GM21723 (cell line): ENCODE results near the gene UTP4.
A peak's percentile ranks its signal among the peaks of the same experiment; 100 is the strongest.

Source experiments
- ATAC-seq: cut with Tn5 transposase; IDR thresholded peaks from one replicate; pipeline ENCODE4 v1.9.1; 2021; ENCODE audit warnings: mild to moderate bottlenecking, moderate library complexity; ENCODE audit not compliant: unreplicated experiment

Gene UTP4

DNA sequence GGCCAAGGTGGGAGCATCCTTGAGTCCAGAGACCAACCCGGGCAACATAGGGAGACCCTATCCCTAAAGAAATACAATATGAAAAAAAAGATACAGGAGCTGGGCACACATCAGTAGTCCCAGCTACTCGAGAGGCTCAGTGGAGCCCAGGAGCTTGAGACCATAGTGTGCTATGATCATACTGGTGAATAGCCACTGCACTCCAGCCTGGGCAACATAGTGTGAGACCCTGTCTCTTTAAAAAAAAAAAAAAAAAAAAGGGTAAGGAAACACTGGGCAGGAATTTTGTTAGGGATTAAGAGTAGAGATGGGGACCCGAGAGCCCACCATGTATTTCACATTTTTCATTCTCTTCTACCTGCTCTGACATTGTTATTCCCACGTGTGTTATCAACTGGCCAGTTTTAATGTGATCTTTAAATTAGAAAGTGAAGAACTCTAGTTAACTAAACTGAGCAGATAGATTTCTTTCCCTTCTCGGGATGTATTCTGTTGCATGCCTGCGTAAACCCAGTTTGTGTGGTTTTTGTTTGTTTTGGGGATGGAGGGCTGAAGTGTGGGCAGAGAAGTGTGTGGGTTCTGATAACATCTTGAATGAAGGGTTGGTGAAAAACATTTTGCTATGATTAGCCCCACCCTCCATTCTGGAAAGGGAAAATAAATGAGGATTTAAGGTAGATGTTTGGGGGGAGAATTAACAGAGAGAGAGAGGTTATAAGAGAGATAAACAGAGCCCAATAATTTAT is 37.3 kb downstream of the UTP4 start:
- ATAC-seq: no peak

- no peak for ATAC-seq
Measured at GRCh38 chr16:69171325-69172084, 39.1 kb downstream of the UTP4 start.

DNA sequence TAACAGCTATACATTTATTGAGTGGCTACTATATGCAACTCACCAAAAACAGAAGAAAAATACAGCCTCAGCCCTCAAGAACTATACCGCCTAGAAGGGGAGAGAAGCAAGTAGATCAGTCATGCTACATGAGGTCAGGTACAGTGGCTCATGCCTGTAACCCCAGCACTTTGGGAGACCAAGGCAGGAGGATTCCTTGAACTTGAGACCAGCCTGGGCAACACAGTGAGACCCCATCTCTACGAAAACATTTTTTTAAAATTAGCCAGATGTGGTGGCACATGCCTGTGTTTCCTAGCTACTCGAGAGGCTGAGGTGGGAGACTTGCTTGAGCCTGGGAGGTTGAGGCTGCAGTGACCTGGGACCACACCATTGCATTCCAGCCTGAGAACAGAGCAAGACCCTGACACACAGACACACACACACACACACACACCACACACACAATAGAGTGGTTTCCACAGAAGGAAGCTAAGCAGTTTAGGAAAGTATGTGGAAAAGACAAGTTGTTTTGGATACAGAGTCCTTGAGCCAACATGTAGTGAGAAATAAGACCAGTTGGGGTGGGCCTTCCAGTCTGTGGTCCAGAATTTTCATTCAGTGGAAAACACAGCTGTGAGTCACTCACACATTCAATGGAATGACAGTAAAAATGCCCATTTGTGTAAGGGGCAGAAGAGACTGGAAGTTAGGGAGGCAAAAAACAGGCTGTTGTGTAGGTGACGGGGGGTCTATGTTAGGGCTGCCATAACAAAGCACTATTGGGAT is 43.8 kb downstream of the UTP4 start:
- ATAC-seq: no peak

- ATAC-seq: no peak
Measured at GRCh38 chr16:69179328-69180010, 47.0 kb downstream of the UTP4 start.

GRCh38 chr16:69180011-69180338 is 47.5 kb downstream of the UTP4 start:
- no peak for ATAC-seq

- ATAC-seq: no peak
Measured at GRCh38 chr16:69182730-69183416, 50.4 kb downstream of the UTP4 start.

- peak; percentile 87 for ATAC-seq
Measured at GRCh38 chr16:69186642-69187445, 54.4 kb downstream of the UTP4 start, which contains the start of gene SNTB2. TSS of gene SNTB2 (plus strand) at chr16:69187164. CDS start at chr16:69187167, 3 bp downstream.

DNA sequence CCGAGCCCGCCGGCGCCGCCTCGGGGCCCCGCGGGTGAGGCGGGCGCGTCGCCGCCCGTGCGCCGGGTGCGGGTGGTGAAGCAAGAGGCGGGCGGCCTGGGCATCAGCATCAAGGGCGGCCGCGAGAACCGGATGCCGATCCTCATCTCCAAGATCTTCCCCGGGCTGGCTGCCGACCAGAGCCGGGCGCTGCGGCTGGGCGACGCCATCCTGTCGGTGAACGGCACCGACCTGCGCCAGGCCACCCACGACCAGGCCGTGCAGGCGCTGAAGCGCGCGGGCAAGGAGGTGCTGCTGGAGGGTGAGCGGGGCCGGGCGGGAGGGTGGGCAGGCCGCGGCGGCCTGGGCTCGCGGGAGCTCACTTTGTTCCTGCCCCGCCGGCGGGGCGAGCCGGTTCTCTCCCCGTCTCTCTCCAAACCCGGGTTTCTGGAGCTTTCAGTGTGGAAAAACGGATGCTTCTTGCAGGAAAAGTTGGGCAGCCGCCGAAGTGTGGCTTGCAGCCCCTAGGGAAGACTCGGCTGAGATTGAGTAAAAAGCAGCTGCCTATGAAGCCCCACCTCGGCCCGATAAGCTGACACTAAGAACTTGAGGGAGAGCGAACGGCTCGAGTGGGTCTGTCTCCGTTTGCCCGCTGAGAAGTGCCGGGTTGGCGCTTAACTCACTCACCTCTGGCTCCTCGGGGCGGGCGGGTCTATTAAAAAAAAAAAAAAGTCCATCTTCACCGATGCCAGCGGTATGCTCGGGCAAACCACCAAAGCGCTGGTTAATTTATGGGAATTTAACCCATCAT is 55.2 kb downstream of the UTP4 start:
- peak; percentile 32 for ATAC-seq

DNA sequence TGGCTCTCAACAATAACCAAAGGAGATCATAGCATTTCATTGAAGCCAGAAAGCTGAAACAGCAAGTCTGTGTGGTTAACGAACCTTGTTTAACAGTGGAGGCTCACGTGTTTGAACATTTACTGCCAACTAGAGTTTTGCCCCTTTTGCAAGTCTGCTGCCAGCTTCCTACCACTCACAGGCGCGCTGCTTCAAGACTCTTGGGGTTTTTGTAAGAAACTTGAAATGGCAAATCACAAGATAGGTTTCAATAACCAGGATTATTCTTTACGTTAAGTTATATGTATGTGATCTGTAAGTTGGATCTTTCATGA is 55.7 kb downstream of the UTP4 start:
- no peak for ATAC-seq

GRCh38 chr16:69188716-69189115 is 56.3 kb downstream of the UTP4 start:
- no peak for ATAC-seq

- ATAC-seq: no peak
Measured at GRCh38 chr16:69190046-69190588, 57.7 kb downstream of the UTP4 start.

GRCh38 chr16:69190598-69190997 is 58.1 kb downstream of the UTP4 start:
- no peak for ATAC-seq

GRCh38 chr16:69191136-69191535 is 58.7 kb downstream of the UTP4 start:
- ATAC-seq: no peak

DNA sequence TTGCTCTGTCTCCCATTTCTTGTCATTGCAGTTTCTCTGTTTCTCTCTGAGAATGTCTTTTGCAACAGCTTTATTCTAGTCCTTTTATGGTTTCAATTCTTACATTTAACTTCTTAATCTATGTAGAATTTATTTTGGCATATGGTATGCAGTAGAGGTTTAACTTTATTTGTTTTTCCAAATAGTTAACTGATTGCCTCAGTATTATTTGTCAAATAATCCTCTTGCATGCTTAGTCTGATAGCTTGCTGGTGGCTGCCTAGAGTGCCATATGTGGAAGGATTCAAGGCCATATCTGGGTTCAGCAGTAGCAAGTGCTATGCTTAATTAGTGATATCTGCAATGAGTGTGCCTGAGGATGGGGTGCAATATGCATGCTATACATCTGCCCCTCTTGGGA is 61.4 kb downstream of the UTP4 start:
- ATAC-seq: no peak

DNA sequence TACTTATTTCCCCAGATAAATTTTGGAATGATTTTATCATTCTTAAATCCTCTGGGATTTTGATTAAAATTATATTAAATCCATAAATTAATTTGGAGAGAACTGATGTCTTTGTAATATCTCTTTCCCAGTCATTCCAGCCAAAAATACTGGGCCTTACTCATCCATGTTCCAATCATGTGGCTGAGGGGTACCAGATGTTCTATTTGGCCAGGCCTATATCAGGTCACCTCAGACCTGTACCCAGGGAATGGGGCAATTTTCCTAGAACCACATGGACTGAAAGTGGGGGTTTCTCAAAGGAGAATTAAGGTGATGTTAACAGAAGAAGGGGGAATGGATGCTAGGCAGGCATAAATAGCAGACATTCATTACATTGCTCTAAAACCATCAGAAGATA is 62.0 kb downstream of the UTP4 start:
- ATAC-seq: no peak

DNA sequence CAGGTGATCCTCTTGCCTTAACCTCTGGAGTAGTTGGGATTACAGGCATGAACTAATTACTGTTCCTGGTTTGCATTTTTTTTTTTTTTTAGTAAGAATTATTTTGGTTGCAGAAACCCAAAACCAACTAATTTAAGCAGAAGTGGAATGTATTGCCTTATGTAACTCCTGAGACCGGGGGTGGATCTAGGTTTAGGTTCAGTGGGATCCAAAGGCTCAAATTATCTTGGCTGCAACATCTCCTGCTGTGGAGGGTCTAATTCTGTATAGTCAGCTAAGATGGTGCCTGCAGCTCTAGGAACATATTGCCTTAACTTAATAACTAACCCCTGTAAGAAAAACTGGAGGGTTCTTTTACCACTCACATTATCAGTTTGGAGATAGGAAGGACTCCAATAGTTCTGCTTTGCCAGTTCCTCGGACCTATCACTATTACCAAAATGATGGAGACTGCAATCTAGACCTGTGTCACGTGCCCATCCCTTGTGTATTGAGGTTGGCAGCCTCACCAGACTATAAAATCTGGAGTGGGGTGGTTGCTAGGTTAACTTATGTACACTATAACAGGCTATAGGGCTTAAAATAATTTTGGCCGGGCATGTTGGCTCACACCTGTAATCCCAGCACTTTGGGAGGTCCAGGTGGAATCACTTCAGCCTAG is 63.0 kb downstream of the UTP4 start:
- ATAC-seq: no peak

DNA sequence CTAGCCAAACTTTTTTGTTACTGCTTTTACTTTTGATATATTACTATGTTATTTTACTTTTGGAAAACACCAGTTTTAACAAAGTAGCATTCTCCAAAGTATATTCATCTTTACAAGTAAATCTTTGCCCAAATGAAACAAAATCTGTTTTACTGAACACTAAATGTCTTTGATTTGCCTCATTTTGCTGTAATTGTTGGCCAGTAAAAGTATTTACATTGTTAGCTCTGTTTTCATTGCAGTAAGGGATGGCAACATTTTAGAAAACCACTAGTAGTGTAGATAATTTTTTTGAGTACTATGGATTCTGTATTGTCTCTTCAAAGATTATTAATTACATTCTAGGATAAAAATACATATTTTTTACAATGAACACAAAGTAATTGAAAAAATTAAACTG is 65.1 kb downstream of the UTP4 start:
- no peak for ATAC-seq

DNA sequence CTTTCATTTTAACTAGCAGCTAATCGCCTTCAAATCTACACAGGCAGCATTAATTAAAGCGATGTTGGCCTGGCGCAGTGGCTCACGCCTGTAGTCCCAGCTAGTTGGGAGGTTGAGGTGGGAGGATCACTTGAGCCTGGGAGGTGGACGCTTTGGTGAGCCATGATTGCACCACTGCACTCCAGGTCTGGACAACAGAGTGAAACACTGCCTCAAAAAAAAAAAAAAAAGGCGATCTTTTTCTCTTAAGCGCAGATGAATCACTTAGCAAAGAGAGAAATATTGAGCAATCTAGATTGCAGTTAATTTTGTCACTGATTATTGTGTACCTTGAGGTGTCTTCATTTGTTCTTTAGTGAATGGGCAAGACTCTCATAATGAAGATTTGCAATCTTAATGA is 66.9 kb downstream of the UTP4 start:
- ATAC-seq: no peak
